Breast epithelium (tissue), 4 donors: ENCODE measurements around the gene CITED1. TPM values are rescaled to one million over a fixed set of nuclear protein-coding genes. Genes with fewer than 3 reads are reported as not detected.

ENCODE experiments used
- DNase-seq, 2 donors: peaks; one replicate each; pipeline ENCODE4 v3.0.0-alpha.2; 2019; ENCODE audit warnings: low spot score in 2 of 2
- H3K27ac ChIP-seq, 2 donors: fragments of 200-600 bp; sonication (generic) in 1 of 2; one replicate each; pipeline ENCODE4 v1.5.1; 2016 to 2019; ENCODE audit warnings: mild to moderate bottlenecking in 1 of 2
- H3K27me3 ChIP-seq, 2 donors: fragments of 200-600 bp; sonication (generic) in 1 of 2; one replicate each; pipeline versions ENCODE4 v1.5.1 to v1.6.0; 2017 to 2019; ENCODE audit warnings: control low read depth in 1 of 2, mild to moderate bottlenecking in 1 of 2
- H3K36me3 ChIP-seq: fragments of 200-600 bp; one replicate; pipeline ENCODE4 v1.5.1; 2019
- H3K4me1 ChIP-seq, 2 donors: fragments of 200-600 bp; sonication (generic); one replicate each; pipeline ENCODE4 v1.5.1; 2016 to 2019; ENCODE audit warnings: control low read depth in 1 of 2
- H3K4me3 ChIP-seq, 3 donors: fragments of 200-600 bp; sonication (generic); 1 replicate in 2 of 3; 2 replicates in 1 of 3; pipeline ENCODE4 v1.5.1; 2016 to 2019; ENCODE audit warnings: mild to moderate bottlenecking in 3 of 3, moderate library complexity in 2 of 3
- H3K9me3 ChIP-seq, 2 donors: fragments of 200-600 bp; sonication (generic) in 1 of 2; one replicate each; pipeline ENCODE4 v1.5.1; 2016 to 2019; ENCODE audit warnings: control low read depth in 1 of 2
- CTCF ChIP-seq, 3 donors: fragments of 450-650 bp; IDR thresholded peaks; one replicate each; pipeline ENCODE4 v1.5.1; 2016 to 2017; ENCODE audit warnings: antibody characterized with exemption in 3 of 3, mild to moderate bottlenecking in 3 of 3, moderate library complexity in 3 of 3
- POLR2A ChIP-seq: fragments of 450-650 bp; IDR thresholded peaks from one replicate; pipeline ENCODE4 v1.6.1; 2016; ENCODE audit warnings: antibody characterized with exemption, mild to moderate bottlenecking, moderate library complexity
- POLR2AphosphoS5 ChIP-seq, 3 donors: sonication (generic); formaldehyde crosslinking; IDR thresholded peaks; one replicate each; pipeline ENCODE4 v1.6.1; 2017; ENCODE audit warnings: antibody characterized with exemption in 3 of 3
- intact Hi-C: fragments of 100-400 bp; cut with DNase I; formaldehyde crosslinking; loops from one replicate; pipeline ENCODE4 v1.15.1; 2023; ENCODE audit warnings: low total_unique reads
- total RNA-seq, 3 donors: library from RNA; depleted of rRNA; stranded (reverse); fragments of >200 nt; gene quantifications; one replicate each; pipeline ENCODE4 v1.1.0, GENCODE V29; 2016

Gene CITED1
- total RNA-seq, 3 donors from 2014 or later, result 0.32 to 28.2 (median 24.6) TPM

- intact Hi-C loops, result no loop called here
- no peak for DNase-seq
- peak overlapping the region in 2 of 3 donors; percentile 40 to 78 for H3K4me3 ChIP-seq
Observed at GRCh38 chrX:72308209-72308565, 2.5 kb upstream of the CITED1 start.

GRCh38 chrX:72307646-72308051 is 1.9 kb upstream of the CITED1 start:
- Histone ChIP-seq H3K27me3 (peaks cover 4 to 89% of the 10 kb centered on the region in 2 donors), H3K4me3 (peak overlapping the region; percentile 46 to 78 (median 57)), H3K36me3 (no peaks in the 10 kb centered on the region), H3K4me1 (peaks cover 5 to 6% of the 10 kb centered on the region in 2 donors), H3K9me3 (no peaks in the 10 kb centered on the region), H3K27ac (no peak overlapping the region)
- DNase-seq, result no peak
- intact Hi-C loops, result no loop called here
- TF ChIP-seq POLR2AphosphoS5 (IDR thresholded peaks at IDR 0.05) (no peak), POLR2A (no peak), CTCF (IDR thresholded peaks at IDR 0.05) (no peak)

More at GRCh38 chrX:72308209-72308565, 2.5 kb upstream of the CITED1 start:
- peaks cover 5 to 6% of the 10 kb centered on the region in 2 donors for H3K4me1 ChIP-seq
- H3K9me3 ChIP-seq, result no peaks in the 10 kb centered on the region
- H3K27ac ChIP-seq, result no peak overlapping the region
- no peak for TF ChIP-seq CTCF (IDR thresholded peaks at IDR 0.05)
- H3K36me3 ChIP-seq, result no peaks in the 10 kb centered on the region
- H3K27me3 ChIP-seq, result peaks cover 4 to 88% of the 10 kb centered on the region in 2 donors

GRCh38 chrX:72306851-72307645 is 1.3 kb upstream of the CITED1 start:
- peak in 1 of 2 donors; percentile 30 for DNase-seq
- H3K4me1 ChIP-seq, result peaks cover 5 to 6% of the 10 kb centered on the region in 2 donors
- H3K27ac ChIP-seq, result no peak overlapping the region
- no peaks in the 10 kb centered on the region for H3K9me3 ChIP-seq
- peak overlapping the region; percentile 46 to 78 (median 57) for H3K4me3 ChIP-seq
- TF ChIP-seq POLR2AphosphoS5 (IDR thresholded peaks at IDR 0.05) (no peak), CTCF (IDR thresholded peaks at IDR 0.05) (no peak), POLR2A (no peak)
- H3K36me3 ChIP-seq, result no peaks in the 10 kb centered on the region
- H3K27me3 ChIP-seq, result peaks cover 4 to 89% of the 10 kb centered on the region in 2 donors
- intact Hi-C loops, result no loop called here

GRCh38 chrX:72306085-72306801 is 529 bp upstream of the CITED1 start:
- peaks cover 5 to 6% of the 10 kb centered on the region in 2 donors for H3K4me1 ChIP-seq
- intact Hi-C loops, result no loop called here
- peaks cover 4 to 89% of the 10 kb centered on the region in 2 donors for H3K27me3 ChIP-seq
- no peak overlapping the region for H3K27ac ChIP-seq
- H3K4me3 ChIP-seq, result peak overlapping the region; percentile 46 to 78 (median 57)
- no peaks in the 10 kb centered on the region for H3K36me3 ChIP-seq
- no peaks in the 10 kb centered on the region for H3K9me3 ChIP-seq
- TF ChIP-seq POLR2AphosphoS5 (IDR thresholded peaks at IDR 0.05) (no peak), CTCF (IDR thresholded peaks at IDR 0.05) (no peak), POLR2A (no peak)
- DNase-seq, result no peak

- Histone ChIP-seq H3K9me3 (no peaks in the 10 kb centered on the region), H3K4me3 (peak overlapping the region; percentile 46 to 78 (median 57)), H3K27ac (no peak overlapping the region), H3K4me1 (peaks cover 5 to 6% of the 10 kb centered on the region in 2 donors), H3K36me3 (no peaks in the 10 kb centered on the region), H3K27me3 (peaks cover 4 to 99% of the 10 kb centered on the region in 2 donors)
- DNase-seq, result no peak
- intact Hi-C loops, result no loop called here
- TF ChIP-seq POLR2AphosphoS5 (IDR thresholded peaks at IDR 0.05) (no peak), POLR2A (no peak)
Observed at GRCh38 chrX:72304877-72305276, 837 bp downstream of the CITED1 start.
